Cardiac muscle cell (in vitro differentiated cells and primary cell): Measurements from ENCODE around the gene SMIM10L1. TPM values are rescaled to one million over a fixed set of nuclear protein-coding genes. Genes with fewer than 3 reads are reported as not detected.
A peak's percentile ranks its signal among the peaks of the same experiment; 100 is the strongest.

ENCODE experiments used
- DNase-seq, 2 donors: peaks; one replicate each; pipeline versions ENCODE4 v3.0.0 to v3.0.0-alpha.2; 2010 to 2017; ENCODE audit warnings: low read depth in 1 of 2, low spot score in 1 of 2
- H3K27ac ChIP-seq: fragments of 200-600 bp; sonication (generic); 2 replicates; pipeline ENCODE4 v1.5.1; 2016
- H3K27me3 ChIP-seq: fragments of 200-600 bp; sonication (generic); 2 replicates; pipeline ENCODE4 v1.6.0; 2016; ENCODE audit warnings: control low read depth
- H3K36me3 ChIP-seq: fragments of 200-600 bp; sonication (generic); 2 replicates; pipeline ENCODE4 v1.5.1; 2016; ENCODE audit warnings: control low read depth
- H3K4me1 ChIP-seq: fragments of 200-600 bp; sonication (generic); 2 replicates; pipeline ENCODE4 v1.8.1; 2017; ENCODE audit warnings: low read depth, mild to moderate bottlenecking, mixed run types
- H3K4me3 ChIP-seq: fragments of 200-600 bp; sonication (generic); 2 replicates; pipeline ENCODE4 v1.5.1; 2016; ENCODE audit warnings: mild to moderate bottlenecking
- H3K9me3 ChIP-seq: fragments of 200-600 bp; sonication (generic); 2 replicates; pipeline ENCODE4 v1.5.1; 2017; ENCODE audit warnings: low read depth, mild to moderate bottlenecking, control low read depth
- CTCF ChIP-seq: IDR thresholded peaks from 2 replicates; pipeline ENCODE4 v1.5.1; 2012; ENCODE audit warnings: low read depth, mild to moderate bottlenecking, low read length
- polyA plus RNA-seq: library from polyadenylated mRNA; unstranded; fragments of >200 nt; fragmentation: Nextera tagmentation; extraction: Ambion mirVana; gene quantifications from 2 replicates; pipeline ENCODE4 v1.2.1, GENCODE V29; 2016
- total RNA-seq: library from RNA; depleted of rRNA; stranded (reverse); fragments of >200 nt; gene quantifications from 2 replicates; pipeline ENCODE4 v1.2.3, GENCODE V29; 2016

Gene SMIM10L1
- total RNA-seq (15.2 and 24.2 TPM in 2 replicates), polyA plus RNA-seq (17.0 and 26.3 TPM in 2 replicates)

DNA sequence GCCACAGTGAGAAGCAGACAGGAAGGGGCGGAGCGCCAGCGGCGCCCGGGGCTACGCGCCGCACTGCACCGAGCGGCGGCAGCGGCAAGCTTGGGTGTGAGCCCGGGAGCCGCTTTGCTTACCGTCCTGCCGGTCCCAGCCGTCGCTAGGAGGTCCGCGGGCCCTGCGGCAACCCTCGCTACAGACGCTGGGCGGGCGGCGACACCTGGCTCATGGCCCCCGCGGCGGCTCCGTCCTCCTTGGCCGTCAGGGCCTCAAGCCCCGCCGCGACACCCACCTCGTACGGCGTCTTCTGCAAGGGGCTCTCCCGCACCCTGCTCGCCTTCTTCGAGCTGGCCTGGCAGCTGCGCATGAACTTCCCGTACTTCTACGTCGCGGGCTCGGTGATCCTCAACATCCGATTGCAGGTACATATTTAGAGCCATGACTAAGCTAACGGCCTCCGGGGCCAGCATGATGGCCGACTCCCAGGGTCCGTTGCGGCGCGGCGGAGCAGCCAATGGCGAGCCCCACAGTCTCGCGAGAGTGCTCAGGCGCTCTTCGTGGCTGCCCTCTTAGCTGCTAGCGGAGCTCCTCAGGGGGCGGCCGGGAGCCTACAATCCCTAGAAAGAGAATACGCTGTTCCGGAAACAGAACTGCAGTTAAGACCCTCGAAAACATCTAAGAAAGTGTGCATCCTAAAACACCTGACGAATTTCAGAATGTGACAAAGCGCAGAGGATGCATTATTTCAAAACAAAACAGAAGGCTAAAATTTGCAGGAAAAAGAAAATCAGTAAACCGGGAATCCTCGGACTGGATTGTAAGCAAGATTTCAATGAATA is at the start of gene SMIM10L1:
SMIM10L1 (plus strand) TSS at position 50 of the 824 bp plus-strand sequence; CDS start at position 213, 163 bp downstream.
- H3K9me3 ChIP-seq = no peaks in the 10 kb centered on the region
- no peaks in the 10 kb centered on the region for H3K36me3 ChIP-seq
- H3K27me3 ChIP-seq = no peaks in the 10 kb centered on the region
- peak; percentile 15 for TF ChIP-seq CTCF
- H3K27ac ChIP-seq = peak within 1 kb of the TSS; percentile 99
- peak; percentile 96 to 98 for DNase-seq
- H3K4me3 ChIP-seq = peak within 1 kb of the TSS; percentile 70
- H3K4me1 ChIP-seq = peaks cover 19% of the 10 kb centered on the region

DNA sequence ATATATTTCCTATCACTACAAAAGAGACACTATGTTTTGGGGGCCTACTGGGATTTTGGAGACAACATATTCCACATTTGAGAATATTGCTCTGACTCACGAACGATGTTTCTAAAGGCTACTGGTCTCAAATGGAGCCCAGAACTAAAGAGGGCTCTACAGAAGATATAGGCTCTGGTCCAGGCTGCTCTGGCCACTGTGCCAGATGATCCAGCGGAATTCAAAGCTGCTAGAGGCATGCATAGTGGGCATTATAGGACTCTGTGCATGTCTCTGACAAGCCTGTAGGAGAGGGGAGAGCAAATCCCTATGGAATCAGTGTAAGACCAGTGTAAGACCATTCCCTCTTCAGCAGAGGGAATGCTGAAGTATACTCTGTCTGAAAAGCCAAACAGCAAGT is 40.6 kb upstream of the SMIM10L1 start:
- Histone ChIP-seq H3K9me3 (no peaks in the 10 kb centered on the region), H3K27me3 (no peaks in the 10 kb centered on the region), H3K27ac (no peak overlapping the region), H3K4me3 (no peak overlapping the region), H3K4me1 (peaks cover 9% of the 10 kb centered on the region), H3K36me3 (no peaks in the 10 kb centered on the region)
- no peak for TF ChIP-seq CTCF
- no peak for DNase-seq

- no peak for DNase-seq
- Histone ChIP-seq H3K36me3 (no peaks in the 10 kb centered on the region), H3K27me3 (no peaks in the 10 kb centered on the region), H3K27ac (no peak overlapping the region), H3K9me3 (no peaks in the 10 kb centered on the region), H3K4me3 (no peak overlapping the region), H3K4me1 (peaks cover 9% of the 10 kb centered on the region)
- no peak for TF ChIP-seq CTCF
Observed at GRCh38 chr12:11130999-11131398, 40.0 kb upstream of the SMIM10L1 start.

DNA sequence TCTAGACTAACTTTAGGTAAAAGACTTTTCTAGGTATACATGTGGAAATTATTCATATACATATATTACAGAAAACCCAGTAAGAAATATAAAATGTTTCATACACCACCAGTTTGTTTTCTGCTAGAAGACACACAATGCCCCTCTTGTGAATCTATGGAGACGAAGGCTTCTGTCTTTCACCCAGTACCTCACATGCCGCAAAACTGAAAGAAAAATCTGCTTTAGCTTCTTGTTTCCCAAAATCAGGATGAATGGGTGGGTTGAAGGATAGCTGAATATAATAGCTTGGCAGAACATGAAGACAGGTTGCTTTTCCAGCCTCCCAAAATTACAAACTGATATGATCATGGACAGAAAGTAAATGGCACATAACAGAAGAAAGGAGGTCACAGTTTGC is 37.8 kb upstream of the SMIM10L1 start:
- no peaks in the 10 kb centered on the region for H3K27me3 ChIP-seq
- no peak for TF ChIP-seq CTCF
- H3K4me1 ChIP-seq = peaks cover 9% of the 10 kb centered on the region
- no peak overlapping the region for H3K4me3 ChIP-seq
- H3K9me3 ChIP-seq = no peaks in the 10 kb centered on the region
- no peak for DNase-seq
- H3K27ac ChIP-seq = peak overlapping the region; percentile 17
- H3K36me3 ChIP-seq = no peaks in the 10 kb centered on the region

GRCh38 chr12:11133816-11134215 is 37.2 kb upstream of the SMIM10L1 start:
- Histone ChIP-seq H3K27ac (peak overlapping the region; percentile 17), H3K9me3 (no peaks in the 10 kb centered on the region), H3K4me1 (peaks cover 9% of the 10 kb centered on the region), H3K27me3 (no peaks in the 10 kb centered on the region), H3K36me3 (no peaks in the 10 kb centered on the region), H3K4me3 (no peak overlapping the region)
- no peak for DNase-seq
- no peak for TF ChIP-seq CTCF
